ENCODE data around the gene MAP2.

DNA sequence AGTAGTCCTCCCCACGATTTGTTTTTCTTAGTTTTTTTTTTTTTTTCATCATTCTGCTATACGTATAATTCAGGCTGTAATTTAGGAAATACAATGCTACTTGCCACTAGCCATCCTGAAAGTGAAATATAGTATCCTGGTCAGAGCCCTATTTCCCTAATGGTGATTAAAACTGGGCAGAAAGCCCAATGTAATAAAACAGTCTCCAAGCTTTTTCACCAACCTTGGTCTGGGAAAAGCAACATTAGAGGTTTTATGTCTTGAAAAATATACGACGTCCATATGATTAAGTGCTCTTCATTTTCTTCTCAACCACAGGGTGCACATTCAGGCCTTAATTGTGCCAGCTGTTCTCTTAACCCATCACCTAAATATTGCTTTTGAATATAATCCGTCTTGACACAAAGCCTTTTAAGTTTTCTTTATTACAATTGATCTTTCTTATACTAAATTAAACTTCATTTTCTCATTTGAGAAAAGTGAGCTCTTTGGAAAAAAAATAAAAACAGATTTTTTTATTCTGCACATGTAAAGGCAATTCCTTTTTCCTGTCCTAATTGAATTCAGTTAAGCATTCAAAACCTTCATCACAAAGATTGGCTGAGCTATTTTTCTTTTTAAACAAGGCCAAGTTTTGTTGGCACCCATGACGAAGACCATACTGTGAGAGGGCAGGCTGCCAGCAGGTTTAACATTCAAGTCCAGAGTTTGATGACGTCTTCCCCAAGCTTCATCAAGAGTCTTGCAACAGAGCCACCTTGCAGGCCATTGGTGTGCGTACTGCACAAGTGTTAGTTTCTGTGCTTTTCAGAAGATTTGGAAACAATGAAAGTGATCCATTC is 52.7 kb downstream of the MAP2 start:
- TF ChIP-seq, protein P1, sequence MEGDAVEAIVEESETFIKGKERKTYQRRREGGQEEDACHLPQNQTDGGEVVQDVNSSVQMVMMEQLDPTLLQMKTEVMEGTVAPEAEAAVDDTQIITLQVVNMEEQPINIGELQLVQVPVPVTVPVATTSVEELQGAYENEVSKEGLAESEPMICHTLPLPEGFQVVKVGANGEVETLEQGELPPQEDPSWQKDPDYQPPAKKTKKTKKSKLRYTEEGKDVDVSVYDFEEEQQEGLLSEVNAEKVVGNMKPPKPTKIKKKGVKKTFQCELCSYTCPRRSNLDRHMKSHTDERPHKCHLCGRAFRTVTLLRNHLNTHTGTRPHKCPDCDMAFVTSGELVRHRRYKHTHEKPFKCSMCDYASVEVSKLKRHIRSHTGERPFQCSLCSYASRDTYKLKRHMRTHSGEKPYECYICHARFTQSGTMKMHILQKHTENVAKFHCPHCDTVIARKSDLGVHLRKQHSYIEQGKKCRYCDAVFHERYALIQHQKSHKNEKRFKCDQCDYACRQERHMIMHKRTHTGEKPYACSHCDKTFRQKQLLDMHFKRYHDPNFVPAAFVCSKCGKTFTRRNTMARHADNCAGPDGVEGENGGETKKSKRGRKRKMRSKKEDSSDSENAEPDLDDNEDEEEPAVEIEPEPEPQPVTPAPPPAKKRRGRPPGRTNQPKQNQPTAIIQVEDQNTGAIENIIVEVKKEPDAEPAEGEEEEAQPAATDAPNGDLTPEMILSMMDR (IDR thresholded peaks at IDR 0.05 in 2 of 3, conservative IDR thresholded peaks at IDR 0.05 in 1 of 3; ENCODE audit: control insufficient read depth in 2 of 3, extremely low read depth in 1 of 3, insufficient read depth in 1 of 3, low read depth in 3 of 3, low read length in 3 of 3), result no peak
- TF ChIP-seq POLR2AphosphoS5 (IDR thresholded peaks at IDR 0.05; ENCODE audit: low read length) (no peak), GABPA (IDR thresholded peaks at IDR 0.05; ENCODE audit: low read depth) (no peak), EZH2 (IDR thresholded peaks at IDR 0.05; ENCODE audit: borderline replicate concordance, control insufficient read depth, low read depth, low read length) (no peak)
- TF ChIP-seq, protein P2, sequence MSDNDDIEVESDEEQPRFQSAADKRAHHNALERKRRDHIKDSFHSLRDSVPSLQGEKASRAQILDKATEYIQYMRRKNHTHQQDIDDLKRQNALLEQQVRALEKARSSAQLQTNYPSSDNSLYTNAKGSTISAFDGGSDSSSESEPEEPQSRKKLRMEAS (IDR thresholded peaks at IDR 0.05; ENCODE audit: low read depth, low read length), result no peak
- TF ChIP-seq, protein P3, sequence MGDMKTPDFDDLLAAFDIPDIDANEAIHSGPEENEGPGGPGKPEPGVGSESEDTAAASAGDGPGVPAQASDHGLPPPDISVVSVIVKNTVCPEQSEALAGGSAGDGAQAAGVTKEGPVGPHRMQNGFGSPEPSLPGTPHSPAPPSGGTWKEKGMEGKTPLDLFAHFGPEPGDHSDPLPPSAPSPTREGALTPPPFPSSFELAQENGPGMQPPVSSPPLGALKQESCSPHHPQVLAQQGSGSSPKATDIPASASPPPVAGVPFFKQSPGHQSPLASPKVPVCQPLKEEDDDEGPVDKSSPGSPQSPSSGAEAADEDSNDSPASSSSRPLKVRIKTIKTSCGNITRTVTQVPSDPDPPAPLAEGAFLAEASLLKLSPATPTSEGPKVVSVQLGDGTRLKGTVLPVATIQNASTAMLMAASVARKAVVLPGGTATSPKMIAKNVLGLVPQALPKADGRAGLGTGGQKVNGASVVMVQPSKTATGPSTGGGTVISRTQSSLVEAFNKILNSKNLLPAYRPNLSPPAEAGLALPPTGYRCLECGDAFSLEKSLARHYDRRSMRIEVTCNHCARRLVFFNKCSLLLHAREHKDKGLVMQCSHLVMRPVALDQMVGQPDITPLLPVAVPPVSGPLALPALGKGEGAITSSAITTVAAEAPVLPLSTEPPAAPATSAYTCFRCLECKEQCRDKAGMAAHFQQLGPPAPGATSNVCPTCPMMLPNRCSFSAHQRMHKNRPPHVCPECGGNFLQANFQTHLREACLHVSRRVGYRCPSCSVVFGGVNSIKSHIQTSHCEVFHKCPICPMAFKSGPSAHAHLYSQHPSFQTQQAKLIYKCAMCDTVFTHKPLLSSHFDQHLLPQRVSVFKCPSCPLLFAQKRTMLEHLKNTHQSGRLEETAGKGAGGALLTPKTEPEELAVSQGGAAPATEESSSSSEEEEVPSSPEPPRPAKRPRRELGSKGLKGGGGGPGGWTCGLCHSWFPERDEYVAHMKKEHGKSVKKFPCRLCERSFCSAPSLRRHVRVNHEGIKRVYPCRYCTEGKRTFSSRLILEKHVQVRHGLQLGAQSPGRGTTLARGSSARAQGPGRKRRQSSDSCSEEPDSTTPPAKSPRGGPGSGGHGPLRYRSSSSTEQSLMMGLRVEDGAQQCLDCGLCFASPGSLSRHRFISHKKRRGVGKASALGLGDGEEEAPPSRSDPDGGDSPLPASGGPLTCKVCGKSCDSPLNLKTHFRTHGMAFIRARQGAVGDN (IDR thresholded peaks at IDR 0.05), result no peak

Measured in GM12878 (cell line).